ENCODE results near the gene KRABD2.
"Not testable (repeated sequence)": the region's sequence is repeated elsewhere in the genome, so short reads cannot be mapped to it uniquely, and the experiment has no call there.

Gene KRABD2

DNA sequence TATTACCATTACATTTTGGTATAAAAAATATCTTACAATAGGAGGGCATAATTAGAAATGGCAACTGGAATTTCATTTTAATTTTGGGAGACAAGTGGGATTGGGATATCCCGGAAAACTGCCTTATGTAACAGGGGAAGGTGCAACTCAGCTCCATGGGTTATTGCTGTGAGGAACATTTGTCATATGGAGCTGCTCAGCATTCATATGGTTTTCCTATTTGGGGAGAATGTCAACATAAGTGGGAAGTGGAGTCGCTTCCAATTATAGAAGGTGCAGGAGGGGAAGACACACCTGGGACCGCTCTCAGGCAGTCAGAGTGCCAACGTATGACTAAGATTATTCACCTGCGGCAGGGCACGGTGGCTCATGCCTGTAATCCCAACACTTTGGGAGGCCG is 26.2 kb downstream of the KRABD2 start:
- Mint-ChIP-seq H3K4me1 (peaks cover 13% of the 10 kb centered on the region), H3K27me3 (ENCODE audit: low read depth, poor library complexity) (peaks cover 6% of the 10 kb centered on the region), H3K27ac (no peak overlapping the region), H3K36me3 (ENCODE audit: low read depth) (no peaks in the 10 kb centered on the region), H3K4me3 (no peak overlapping the region), H3K9me3 (peaks cover under 1% of the 10 kb centered on the region)
- TF ChIP-seq, protein P1, sequence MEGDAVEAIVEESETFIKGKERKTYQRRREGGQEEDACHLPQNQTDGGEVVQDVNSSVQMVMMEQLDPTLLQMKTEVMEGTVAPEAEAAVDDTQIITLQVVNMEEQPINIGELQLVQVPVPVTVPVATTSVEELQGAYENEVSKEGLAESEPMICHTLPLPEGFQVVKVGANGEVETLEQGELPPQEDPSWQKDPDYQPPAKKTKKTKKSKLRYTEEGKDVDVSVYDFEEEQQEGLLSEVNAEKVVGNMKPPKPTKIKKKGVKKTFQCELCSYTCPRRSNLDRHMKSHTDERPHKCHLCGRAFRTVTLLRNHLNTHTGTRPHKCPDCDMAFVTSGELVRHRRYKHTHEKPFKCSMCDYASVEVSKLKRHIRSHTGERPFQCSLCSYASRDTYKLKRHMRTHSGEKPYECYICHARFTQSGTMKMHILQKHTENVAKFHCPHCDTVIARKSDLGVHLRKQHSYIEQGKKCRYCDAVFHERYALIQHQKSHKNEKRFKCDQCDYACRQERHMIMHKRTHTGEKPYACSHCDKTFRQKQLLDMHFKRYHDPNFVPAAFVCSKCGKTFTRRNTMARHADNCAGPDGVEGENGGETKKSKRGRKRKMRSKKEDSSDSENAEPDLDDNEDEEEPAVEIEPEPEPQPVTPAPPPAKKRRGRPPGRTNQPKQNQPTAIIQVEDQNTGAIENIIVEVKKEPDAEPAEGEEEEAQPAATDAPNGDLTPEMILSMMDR (IDR thresholded peaks at IDR 0.05), result no peak
- no peak for DNase-seq

DNA sequence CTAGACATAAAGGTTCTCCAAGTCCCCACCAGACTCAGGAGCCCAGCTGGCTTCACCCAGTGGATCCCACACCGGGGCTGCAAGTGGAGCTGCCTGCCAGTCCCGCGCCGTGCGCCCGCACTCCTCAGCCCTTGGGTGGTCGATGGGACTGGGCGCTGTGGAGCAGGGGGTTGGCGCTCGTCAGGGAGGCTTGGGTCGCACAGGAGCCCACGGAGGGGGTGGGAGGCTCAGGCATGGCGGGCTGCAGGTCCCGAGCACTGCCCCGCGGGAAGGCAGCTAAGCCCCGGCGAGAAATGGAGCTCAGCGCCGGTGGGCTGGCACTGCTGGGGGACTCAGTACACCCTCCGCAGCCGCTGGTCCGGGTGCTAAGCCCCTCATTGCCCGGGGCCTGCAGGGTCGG is 29.5 kb downstream of the KRABD2 start:
- H3K4me1 Mint-ChIP-seq; H3K27me3 Mint-ChIP-seq (ENCODE audit: low read depth, poor library complexity); H3K27ac Mint-ChIP-seq; DNase-seq; H3K36me3 Mint-ChIP-seq (ENCODE audit: low read depth); H3K9me3 Mint-ChIP-seq; H3K4me3 Mint-ChIP-seq: not testable (repeated sequence)

DNA sequence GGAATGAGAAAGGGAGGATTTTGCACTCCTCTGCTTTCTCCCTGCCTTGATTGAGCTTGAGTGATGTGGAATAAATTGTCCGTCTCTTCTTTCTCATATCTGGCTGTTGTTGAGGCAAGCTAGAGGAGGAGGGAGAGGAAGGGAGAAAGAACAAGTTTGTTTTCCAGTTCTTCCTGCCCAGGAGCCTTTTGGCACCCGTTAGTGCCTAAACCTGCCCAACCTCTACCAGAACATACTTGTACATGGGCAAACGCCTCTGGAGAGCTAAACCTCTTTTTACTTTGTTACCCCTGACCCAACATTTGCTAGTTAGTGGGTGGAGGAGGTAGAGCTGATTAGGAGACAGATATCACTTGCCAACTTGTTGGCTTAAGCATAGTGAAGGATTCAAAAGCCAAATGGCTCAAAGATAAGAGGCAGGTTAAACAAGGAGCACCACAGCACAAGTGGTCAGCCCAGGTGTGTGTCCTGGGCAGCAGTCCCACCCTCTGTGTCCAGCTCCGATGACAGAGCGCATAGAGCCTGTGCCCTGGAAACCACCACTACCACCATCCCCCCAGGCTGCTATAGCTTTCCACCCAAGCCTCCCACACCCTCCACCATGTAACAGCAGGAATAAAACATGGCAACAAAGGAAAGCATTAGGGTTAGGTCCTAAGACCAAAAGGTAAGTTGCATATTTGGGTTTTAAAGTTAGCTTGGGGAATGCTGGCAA is 30.4 kb downstream of the KRABD2 start:
- no peaks in the 10 kb centered on the region for H3K27me3 Mint-ChIP-seq (ENCODE audit: low read depth, poor library complexity)
- TF ChIP-seq, protein P1 (IDR thresholded peaks at IDR 0.05), result no peak
- no peak for DNase-seq
- H3K9me3 Mint-ChIP-seq, result no peaks in the 10 kb centered on the region
- no peak overlapping the region for H3K27ac Mint-ChIP-seq
- no peak overlapping the region for H3K4me3 Mint-ChIP-seq
- H3K36me3 Mint-ChIP-seq (ENCODE audit: low read depth), result no peaks in the 10 kb centered on the region
- peaks cover 12% of the 10 kb centered on the region for H3K4me1 Mint-ChIP-seq

DNA sequence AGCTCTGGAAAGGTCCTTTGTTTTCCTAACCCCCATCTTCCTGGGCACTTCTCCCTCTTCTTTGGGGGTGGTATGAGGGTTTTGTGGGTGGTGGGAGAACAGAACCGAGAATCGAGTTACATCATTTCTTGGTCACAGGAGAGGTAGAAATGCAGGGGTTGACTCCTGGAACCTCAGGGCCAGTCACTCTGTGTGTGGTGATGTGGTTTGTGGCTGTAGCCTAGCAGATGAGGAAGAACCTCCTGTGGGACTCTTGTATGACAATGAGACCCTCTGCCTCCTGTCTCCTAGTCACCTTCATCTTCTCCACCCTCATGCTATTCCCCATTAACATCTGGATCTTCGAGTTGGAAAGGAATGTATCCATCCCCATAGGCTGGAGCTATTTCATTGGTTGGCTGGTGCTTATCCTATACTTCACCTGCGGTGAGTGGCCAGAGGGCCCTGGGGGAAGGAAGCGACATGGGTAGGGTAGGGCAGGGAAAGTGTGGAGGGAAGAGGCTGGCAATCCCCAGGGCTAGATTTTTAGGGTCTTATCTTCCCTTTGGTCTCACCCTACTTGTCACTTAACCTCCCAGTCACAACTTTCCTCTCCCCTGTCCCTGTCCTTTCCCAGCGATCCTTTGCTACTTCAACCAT is 31.3 kb downstream of the KRABD2 start:
- Mint-ChIP-seq H3K9me3 (no peaks in the 10 kb centered on the region), H3K4me3 (no peak overlapping the region), H3K4me1 (peaks cover 12% of the 10 kb centered on the region), H3K36me3 (ENCODE audit: low read depth) (no peaks in the 10 kb centered on the region), H3K27me3 (ENCODE audit: low read depth, poor library complexity) (no peaks in the 10 kb centered on the region), H3K27ac (peak overlapping the region; percentile 93)
- TF ChIP-seq, protein P1 (IDR thresholded peaks at IDR 0.05), result no peak
- DNase-seq, result no peak

DNA sequence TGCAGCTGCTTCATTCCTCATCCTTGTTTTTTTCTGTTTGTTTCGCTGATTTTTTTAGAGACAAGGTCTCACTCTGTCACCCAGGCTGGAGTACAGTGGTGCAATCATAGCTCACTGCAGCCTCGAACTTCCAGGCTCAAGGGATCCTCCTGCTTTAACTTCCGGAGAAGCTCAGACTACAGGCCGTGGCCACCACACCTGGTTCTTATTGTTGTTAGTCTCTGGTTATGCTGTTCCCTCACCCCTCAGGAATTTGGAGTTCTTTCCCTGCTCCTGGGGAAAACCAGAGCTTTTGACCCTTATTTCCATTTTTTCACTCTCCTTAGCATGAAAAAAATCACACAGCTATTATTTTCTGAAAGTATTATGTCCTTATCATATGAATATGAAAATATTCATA is 35.0 kb downstream of the KRABD2 start:
- H3K27me3 Mint-ChIP-seq (ENCODE audit: low read depth, poor library complexity), result peaks cover 4% of the 10 kb centered on the region
- DNase-seq, result no peak
- TF ChIP-seq, protein P1 (IDR thresholded peaks at IDR 0.05), result no peak
- H3K4me3 Mint-ChIP-seq, result no peak overlapping the region
- no peak overlapping the region for H3K27ac Mint-ChIP-seq
- H3K36me3 Mint-ChIP-seq (ENCODE audit: low read depth), result no peaks in the 10 kb centered on the region
- H3K4me1 Mint-ChIP-seq, result peaks cover 26% of the 10 kb centered on the region
- H3K9me3 Mint-ChIP-seq, result no peaks in the 10 kb centered on the region

DNA sequence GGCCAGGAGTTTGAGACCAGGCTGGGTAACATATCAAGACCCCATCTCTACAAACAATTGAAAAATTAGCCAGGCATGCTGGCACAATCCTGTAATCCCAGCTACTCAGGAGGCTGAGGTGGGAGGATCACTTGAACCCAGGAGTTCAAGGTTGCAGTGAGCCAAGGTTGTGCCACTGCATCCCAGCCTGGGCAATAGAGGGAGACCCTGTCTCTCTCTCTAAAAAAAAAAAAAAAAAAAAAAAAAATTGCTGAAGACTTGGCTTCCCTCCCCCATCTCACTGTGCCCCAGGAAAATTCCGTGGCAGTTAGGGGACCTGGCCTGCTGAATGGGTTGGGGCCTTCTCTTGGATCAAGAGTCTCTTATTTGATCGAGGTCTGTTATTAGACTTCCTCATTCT is 37.0 kb downstream of the KRABD2 start, which contains the start of gene ODF4:
Gene ODF4 (plus strand): TSS at position 301 of the 400 bp plus-strand sequence. CDS start 212 bp downstream, outside the sequence.
- no peak within 1 kb of the TSS for H3K4me3 Mint-ChIP-seq
- H3K27ac Mint-ChIP-seq, result peak within 1 kb of the TSS; percentile 41
- peaks cover 4% of the 10 kb centered on the region for H3K27me3 Mint-ChIP-seq (ENCODE audit: low read depth, poor library complexity)
- H3K36me3 Mint-ChIP-seq (ENCODE audit: low read depth), result no peaks in the 10 kb centered on the region
- H3K9me3 Mint-ChIP-seq, result no peaks in the 10 kb centered on the region
- H3K4me1 Mint-ChIP-seq, result peaks cover 23% of the 10 kb centered on the region
- TF ChIP-seq, protein P1 (IDR thresholded peaks at IDR 0.05), result no peak
- DNase-seq, result no peak
